ENCODE measurements around the gene UQCRQ.
"Not testable (repeated sequence)": the region's sequence is repeated elsewhere in the genome, so short reads cannot be mapped to it uniquely, and the experiment has no call there.

Gene UQCRQ

GRCh38 chr5:132834057-132834456 lies 32.4 kb upstream of the UQCRQ start:
- DNase-seq = no peak

GRCh38 chr5:132836852-132837251 lies 29.6 kb upstream of the UQCRQ start:
- DNase-seq = no peak

- no peak for DNase-seq
Observed at GRCh38 chr5:132837868-132838267, 28.6 kb upstream of the UQCRQ start.

DNA sequence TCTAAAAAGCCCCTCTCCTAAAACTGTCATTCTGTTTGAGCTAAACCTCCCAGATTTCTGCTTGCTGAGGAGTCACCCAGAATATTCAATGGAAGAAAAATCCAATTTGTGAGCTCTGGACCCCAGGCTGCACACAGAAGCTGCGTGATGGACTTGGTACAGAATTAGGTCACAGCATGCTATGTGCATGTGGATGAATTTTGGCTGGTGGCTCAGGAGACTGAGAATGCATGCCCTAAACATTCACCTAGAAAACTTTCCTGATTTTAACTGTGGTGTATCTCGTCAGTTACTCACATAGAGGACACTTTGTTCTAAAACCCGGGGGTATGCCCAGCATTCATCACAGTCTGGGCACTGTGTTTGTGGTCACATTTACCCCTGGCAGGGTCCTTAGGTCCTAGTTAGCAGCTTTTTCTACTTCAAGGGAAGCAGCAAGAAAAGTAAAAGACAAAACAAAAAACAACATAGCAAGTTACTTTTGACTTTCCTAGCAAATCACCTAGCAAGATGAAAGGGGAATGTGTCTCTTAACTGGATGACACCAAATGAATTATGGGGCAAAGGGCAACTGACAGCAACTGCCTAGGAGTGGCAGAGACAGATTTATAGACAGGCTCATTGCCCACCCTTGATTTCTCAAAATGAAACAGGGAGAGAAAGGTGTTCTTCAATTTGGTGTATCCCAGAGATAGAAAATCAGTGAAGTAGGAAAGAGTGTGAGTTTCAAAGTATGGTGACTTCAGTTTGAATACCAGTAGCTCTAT lies 27.7 kb upstream of the UQCRQ start:
- DNase-seq = no peak

- no peak for DNase-seq
Observed at GRCh38 chr5:132839426-132840301, 26.8 kb upstream of the UQCRQ start.

GRCh38 chr5:132840313-132840712 lies 26.1 kb upstream of the UQCRQ start:
- no peak for DNase-seq

- no peak for DNase-seq
Observed at GRCh38 chr5:132840896-132841295, 25.5 kb upstream of the UQCRQ start.

DNA sequence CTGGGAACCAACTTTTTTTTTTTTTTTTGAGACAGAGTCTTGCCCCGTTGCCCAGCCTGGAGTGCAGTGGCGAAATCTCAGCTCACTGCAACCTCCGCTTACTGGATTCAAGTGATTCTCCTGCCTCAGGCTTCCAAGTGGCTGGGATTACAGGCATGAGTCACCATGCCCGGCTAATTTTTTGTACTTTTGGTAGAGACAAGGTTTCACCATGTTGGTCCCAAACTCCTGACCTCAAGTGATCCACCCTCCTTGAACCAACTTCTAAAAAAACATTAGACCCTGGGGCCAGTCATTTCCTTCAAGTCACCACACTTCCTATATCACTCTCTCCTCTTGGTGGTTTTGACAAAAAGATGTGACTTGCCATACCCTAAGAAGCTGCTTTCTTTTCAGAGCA lies 25.1 kb upstream of the UQCRQ start:
- no peak for DNase-seq

GRCh38 chr5:132848270-132848669 lies 18.2 kb upstream of the UQCRQ start:
- no peak for DNase-seq

- no peak for DNase-seq
Observed at GRCh38 chr5:132849347-132849746, 17.1 kb upstream of the UQCRQ start.

- DNase-seq = no peak
Observed at GRCh38 chr5:132850066-132850465, 16.4 kb upstream of the UQCRQ start.

- DNase-seq = no peak
Observed at GRCh38 chr5:132853323-132853722, 13.1 kb upstream of the UQCRQ start.

GRCh38 chr5:132853790-132854189 lies 12.7 kb upstream of the UQCRQ start:
- DNase-seq = no peak

GRCh38 chr5:132854301-132854700 lies 12.1 kb upstream of the UQCRQ start:
- DNase-seq = no peak

DNA sequence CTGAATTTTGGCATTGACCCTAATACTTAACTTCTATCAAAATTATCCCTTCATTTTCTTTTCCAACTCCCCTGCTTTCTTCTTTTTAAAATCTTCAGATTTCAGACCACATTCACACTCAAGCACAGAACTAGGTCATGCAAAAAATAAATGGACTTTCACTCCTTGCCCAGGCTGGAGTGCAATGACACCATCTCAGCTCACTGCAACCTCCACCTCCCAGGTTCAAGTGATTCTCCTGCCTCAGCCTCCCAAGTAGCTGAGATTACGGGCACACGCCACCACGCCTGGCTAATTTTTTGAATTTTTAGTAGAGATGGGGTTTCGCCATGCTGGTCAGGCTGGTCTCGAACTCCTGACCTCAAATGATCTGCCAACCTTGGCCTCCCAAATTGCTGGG lies 11.4 kb upstream of the UQCRQ start:
- DNase-seq = not testable (repeated sequence)

DNA sequence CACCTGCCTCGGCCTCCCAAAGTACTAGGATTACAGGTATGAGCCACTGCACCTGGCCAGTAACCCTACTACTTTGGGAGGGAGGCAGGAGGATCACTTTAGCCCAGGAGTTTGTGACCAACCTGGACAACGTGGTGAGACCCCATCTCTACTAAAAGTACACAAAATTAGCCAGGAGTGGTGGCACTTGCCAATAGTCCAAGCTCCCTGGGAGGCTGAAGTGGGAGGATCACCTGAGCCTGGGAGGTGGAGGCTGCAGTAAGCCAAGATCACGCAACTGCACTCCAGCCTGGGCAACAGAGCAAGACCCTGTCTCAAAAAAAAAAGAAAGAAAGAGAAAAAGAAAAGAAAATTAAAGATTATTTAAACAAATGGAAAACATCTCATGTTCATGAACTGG lies 10.4 kb upstream of the UQCRQ start:
- DNase-seq = no peak

GRCh38 chr5:132859889-132860437 lies 6.5 kb upstream of the UQCRQ start:
- no peak for DNase-seq

- no peak for DNase-seq
Observed at GRCh38 chr5:132860742-132861141, 5.7 kb upstream of the UQCRQ start.

DNA sequence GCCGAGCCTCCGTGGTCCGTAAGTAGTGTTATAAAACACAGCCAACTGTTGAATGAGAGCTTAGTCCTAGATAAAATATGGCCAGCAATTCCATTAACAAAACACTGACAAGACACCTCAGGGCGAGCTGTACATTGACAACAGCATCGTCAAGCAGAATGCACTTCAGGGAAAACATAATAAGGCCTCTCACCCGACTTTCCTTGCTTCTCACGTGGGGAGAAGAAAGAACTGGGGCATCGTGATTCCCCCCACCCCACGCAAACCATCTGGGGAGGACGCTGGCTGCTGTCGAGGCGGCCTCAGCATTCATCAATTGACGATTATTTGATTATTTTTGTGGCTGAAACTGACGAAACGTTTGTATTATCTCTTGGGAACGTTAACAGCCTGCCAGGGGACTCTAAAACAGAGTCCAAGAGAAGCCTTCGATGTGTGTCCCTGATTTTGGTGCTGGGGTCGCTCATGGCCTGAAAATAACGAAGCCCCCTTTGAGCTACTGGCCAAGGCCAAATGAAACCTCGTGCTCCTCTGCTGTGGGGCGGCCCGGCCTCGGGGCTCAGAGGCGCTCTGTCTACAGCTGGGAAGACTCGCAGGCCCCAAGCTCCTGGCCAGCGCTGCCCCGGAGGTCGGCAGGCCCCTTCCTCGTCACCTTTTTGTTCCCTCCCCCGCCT lies 637 bp upstream of the UQCRQ start:
- DNase-seq = no peak

DNA sequence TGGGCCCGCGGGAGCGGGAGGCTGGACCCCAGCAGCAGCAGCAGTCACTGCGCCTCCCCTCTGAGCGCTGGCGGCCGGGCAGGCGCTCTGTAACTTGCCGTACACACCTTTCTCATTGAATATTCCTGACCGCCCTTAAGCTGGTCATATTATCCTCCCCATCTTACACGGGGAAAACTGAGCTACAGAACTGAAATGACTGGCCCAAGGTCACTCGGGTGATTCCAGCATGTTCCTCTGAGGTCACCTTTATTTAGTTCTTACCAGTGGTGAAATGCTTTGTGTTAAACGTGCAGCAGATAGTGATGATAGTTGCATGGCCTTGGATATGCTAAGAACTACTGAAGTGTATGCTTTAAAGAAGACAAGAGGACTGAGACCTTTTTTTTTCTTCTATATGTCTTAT lies 607 bp downstream of the UQCRQ start:
- DNase-seq = no peak

- DNase-seq = no peak
Observed at GRCh38 chr5:132868754-132869153, 2.3 kb downstream of the UQCRQ start.

DNA sequence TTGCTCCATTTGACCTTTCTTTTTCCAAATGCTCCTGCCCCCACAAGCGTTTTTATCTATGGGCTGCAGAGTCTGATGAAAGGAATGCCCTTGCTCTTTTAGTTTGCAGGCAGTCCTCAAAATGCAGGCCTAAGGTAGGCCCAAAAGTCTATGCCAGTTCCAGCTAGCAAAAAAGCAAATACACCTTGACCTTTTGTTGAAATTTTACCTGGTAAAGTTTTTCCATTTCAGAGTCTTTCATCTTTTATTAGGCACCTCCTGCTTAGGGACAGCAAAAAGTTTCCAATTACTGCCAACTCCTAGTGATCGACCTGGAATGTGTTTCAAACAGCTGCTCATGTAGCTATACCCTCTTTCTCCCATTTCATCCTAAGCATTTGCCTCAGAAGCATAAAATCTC lies 4.4 kb downstream of the UQCRQ start:
- no peak for DNase-seq
